ENCODE measurements around the gene RFTN1. TPM values are rescaled to one million over a fixed set of nuclear protein-coding genes. Genes with fewer than 3 reads are reported as not detected.

Gene RFTN1
- total and polyA plus RNA-seq, 10 of the 15 experiments (the other 5 are each of a cell fraction or from before 2014, with no cell fraction given): 20.6 to 213 (median 147) TPM

DNA sequence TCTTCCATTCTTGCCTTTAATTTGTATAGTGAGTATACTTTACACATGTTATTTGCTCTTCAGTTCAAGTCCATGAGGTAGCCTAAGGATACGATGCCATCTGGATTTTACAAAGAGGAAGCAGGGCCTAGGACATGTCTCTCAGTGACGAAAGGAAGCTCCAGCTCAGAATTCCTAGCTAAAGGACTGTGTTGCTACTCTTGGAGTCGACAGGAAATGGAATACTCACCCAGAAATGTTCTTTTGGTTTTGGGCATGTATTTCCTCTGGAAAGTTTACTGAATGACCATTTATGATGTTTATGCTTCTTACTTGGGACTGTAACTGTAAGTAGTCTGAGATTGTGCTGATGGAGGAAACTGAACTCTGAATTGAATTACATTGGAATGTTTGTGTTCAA is 236.0 kb downstream of the RFTN1 start (continued):
- TF ChIP-seq, protein P1, sequence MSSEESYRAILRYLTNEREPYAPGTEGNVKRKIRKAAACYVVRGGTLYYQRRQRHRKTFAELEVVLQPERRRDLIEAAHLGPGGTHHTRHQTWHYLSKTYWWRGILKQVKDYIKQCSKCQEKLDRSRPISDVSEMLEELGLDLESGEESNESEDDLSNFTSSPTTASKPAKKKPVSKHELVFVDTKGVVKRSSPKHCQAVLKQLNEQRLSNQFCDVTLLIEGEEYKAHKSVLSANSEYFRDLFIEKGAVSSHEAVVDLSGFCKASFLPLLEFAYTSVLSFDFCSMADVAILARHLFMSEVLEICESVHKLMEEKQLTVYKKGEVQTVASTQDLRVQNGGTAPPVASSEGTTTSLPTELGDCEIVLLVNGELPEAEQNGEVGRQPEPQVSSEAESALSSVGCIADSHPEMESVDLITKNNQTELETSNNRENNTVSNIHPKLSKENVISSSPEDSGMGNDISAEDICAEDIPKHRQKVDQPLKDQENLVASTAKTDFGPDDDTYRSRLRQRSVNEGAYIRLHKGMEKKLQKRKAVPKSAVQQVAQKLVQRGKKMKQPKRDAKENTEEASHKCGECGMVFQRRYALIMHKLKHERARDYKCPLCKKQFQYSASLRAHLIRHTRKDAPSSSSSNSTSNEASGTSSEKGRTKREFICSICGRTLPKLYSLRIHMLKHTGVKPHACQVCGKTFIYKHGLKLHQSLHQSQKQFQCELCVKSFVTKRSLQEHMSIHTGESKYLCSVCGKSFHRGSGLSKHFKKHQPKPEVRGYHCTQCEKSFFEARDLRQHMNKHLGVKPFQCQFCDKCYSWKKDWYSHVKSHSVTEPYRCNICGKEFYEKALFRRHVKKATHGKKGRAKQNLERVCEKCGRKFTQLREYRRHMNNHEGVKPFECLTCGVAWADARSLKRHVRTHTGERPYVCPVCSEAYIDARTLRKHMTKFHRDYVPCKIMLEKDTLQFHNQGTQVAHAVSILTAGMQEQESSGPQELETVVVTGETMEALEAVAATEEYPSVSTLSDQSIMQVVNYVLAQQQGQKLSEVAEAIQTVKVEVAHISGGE (CRISPR knock-in tag; IDR thresholded peaks at IDR 0.05): no peak
- TF ChIP-seq ETV6 (conservative IDR thresholded peaks at IDR 0.05 in 1 of 2, IDR thresholded peaks at IDR 0.05 in 1 of 2; ENCODE audit: borderline replicate concordance in 1 of 2, low read depth in 1 of 2): no peak
- TF ChIP-seq, protein P2, sequence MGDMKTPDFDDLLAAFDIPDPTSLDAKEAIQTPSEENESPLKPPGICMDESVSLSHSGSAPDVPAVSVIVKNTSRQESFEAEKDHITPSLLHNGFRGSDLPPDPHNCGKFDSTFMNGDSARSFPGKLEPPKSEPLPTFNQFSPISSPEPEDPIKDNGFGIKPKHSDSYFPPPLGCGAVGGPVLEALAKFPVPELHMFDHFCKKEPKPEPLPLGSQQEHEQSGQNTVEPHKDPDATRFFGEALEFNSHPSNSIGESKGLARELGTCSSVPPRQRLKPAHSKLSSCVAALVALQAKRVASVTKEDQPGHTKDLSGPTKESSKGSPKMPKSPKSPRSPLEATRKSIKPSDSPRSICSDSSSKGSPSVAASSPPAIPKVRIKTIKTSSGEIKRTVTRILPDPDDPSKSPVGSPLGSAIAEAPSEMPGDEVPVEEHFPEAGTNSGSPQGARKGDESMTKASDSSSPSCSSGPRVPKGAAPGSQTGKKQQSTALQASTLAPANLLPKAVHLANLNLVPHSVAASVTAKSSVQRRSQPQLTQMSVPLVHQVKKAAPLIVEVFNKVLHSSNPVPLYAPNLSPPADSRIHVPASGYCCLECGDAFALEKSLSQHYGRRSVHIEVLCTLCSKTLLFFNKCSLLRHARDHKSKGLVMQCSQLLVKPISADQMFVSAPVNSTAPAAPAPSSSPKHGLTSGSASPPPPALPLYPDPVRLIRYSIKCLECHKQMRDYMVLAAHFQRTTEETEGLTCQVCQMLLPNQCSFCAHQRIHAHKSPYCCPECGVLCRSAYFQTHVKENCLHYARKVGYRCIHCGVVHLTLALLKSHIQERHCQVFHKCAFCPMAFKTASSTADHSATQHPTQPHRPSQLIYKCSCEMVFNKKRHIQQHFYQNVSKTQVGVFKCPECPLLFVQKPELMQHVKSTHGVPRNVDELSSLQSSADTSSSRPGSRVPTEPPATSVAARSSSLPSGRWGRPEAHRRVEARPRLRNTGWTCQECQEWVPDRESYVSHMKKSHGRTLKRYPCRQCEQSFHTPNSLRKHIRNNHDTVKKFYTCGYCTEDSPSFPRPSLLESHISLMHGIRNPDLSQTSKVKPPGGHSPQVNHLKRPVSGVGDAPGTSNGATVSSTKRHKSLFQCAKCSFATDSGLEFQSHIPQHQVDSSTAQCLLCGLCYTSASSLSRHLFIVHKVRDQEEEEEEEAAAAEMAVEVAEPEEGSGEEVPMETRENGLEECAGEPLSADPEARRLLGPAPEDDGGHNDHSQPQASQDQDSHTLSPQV (IDR thresholded peaks at IDR 0.05): no peak
